GM23338 (cell line): ENCODE measurements around the gene SAMD10. TPM values are rescaled to one million over a fixed set of nuclear protein-coding genes. Genes with fewer than 3 reads are reported as not detected.

Experiments used
- ATAC-seq: fragments of 200-7000 bp; cut with Tn5 transposase; 3 replicates; pipeline ENCODE4 v1.9.1; 2020
- DNase-seq: peaks from one replicate; pipeline ENCODE4 v3.0.0-alpha.2; 2015; ENCODE audit warnings: low spot score
- H2AFZ ChIP-seq: fragments of 200-600 bp; sonication (generic); 2 replicates; pipeline ENCODE4 v1.8.0; 2016; ENCODE audit warnings: antibody characterized with exemption, mild to moderate bottlenecking, moderate library complexity
- H3F3A ChIP-seq: fragments of 200-600 bp; sonication (generic); replicated peaks from 2 replicates; pipeline ENCODE4 v1.8.0; 2017; ENCODE audit warnings: antibody characterized with exemption, mixed run types, low read depth
- H3K27ac ChIP-seq: fragments of 200-600 bp; sonication (generic); 2 replicates; pipeline ENCODE4 v1.6.1; 2016; ENCODE audit warnings: low read depth
- H3K27me3 ChIP-seq: fragments of 200-600 bp; sonication (generic); 2 replicates; pipeline ENCODE4 v1.8.0; 2016; ENCODE audit warnings: mild to moderate bottlenecking, mixed run types, moderate library complexity; ENCODE audit not compliant: insufficient read depth
- H3K36me3 ChIP-seq: fragments of 200-600 bp; sonication (generic); 2 replicates; pipeline ENCODE4 v1.8.0; 2016; ENCODE audit warnings: mild to moderate bottlenecking; ENCODE audit not compliant: insufficient read depth
- H3K4me1 ChIP-seq: fragments of 200-600 bp; sonication (generic); 2 replicates; pipeline ENCODE4 v1.8.0; 2016; ENCODE audit warnings: mild to moderate bottlenecking, moderate library complexity; ENCODE audit not compliant: insufficient read depth
- H3K4me2 ChIP-seq: fragments of 200-600 bp; sonication (generic); 2 replicates; pipeline ENCODE4 v1.7.1; 2017; ENCODE audit warnings: mixed run types
- H3K4me3 ChIP-seq: fragments of 200-600 bp; sonication (generic); 2 replicates; pipeline ENCODE4 v1.6.1; 2016; ENCODE audit warnings: mixed run types
- H3K79me2 ChIP-seq: fragments of 200-600 bp; sonication (generic); replicated peaks from 2 replicates; pipeline ENCODE4 v1.8.0; 2017; ENCODE audit warnings: mild to moderate bottlenecking; ENCODE audit not compliant: insufficient read depth
- H3K9me2 ChIP-seq: fragments of 200-600 bp; sonication (generic); 2 replicates; pipeline ENCODE4 v1.8.0; 2017; ENCODE audit not compliant: insufficient read depth
- H4K20me1 ChIP-seq: fragments of 200-600 bp; sonication (generic); replicated peaks from 2 replicates; pipeline ENCODE4 v1.8.0; 2017; ENCODE audit warnings: mild to moderate bottlenecking; ENCODE audit not compliant: insufficient read depth
- H3K27ac Mint-ChIP-seq: 2 replicates; pipeline ENCODE4 v1.8.0; 2020; ENCODE audit warnings: inconsistent platforms, mild to moderate bottlenecking, moderate library complexity, mixed read lengths
- H3K27me3 Mint-ChIP-seq: 3 replicates; pipeline ENCODE4 v1.8.0; 2022; ENCODE audit warnings: low read depth, mild to moderate bottlenecking, moderate library complexity, mixed read lengths, inconsistent platforms; ENCODE audit not compliant: insufficient read depth, poor library complexity
- H3K36me3 Mint-ChIP-seq: 3 replicates; pipeline ENCODE4 v1.8.0; 2021; ENCODE audit warnings: low read depth, mild to moderate bottlenecking, inconsistent platforms, moderate library complexity, mixed read lengths
- H3K4me1 Mint-ChIP-seq: 3 replicates; pipeline ENCODE4 v1.8.0; 2020; ENCODE audit warnings: mild to moderate bottlenecking, inconsistent platforms, mixed read lengths
- H3K4me3 Mint-ChIP-seq: 3 replicates; pipeline ENCODE4 v1.8.0; 2021; ENCODE audit warnings: moderate library complexity, mild to moderate bottlenecking, inconsistent platforms, mixed read lengths
- H3K9me3 Mint-ChIP-seq: 3 replicates; pipeline ENCODE4 v1.8.0; 2020; ENCODE audit warnings: moderate library complexity, mild to moderate bottlenecking, inconsistent platforms, mixed read lengths
- CREB1 ChIP-seq: fragments of 250-450 bp; sonication (Bioruptor Pico); IDR thresholded peaks from 2 replicates; pipeline ENCODE4 v1.5.0; 2020; ENCODE audit warnings: low read depth, mild to moderate bottlenecking, moderate library complexity
- EZH2 ChIP-seq: fragments of 200-600 bp; sonication (generic); IDR thresholded peaks from one replicate; pipeline ENCODE4 v1.8.0; 2017; ENCODE audit warnings: antibody characterized with exemption, mild to moderate bottlenecking, low read depth; ENCODE audit not compliant: unreplicated experiment
- EZH2phosphoT487 ChIP-seq: fragments of 200-600 bp; sonication (generic); IDR thresholded peaks from one replicate; pipeline ENCODE4 v1.8.1; 2018; ENCODE audit warnings: antibody characterized with exemption; ENCODE audit not compliant: unreplicated experiment
- JUNB ChIP-seq: IDR thresholded peaks from one replicate; pipeline ENCODE4 v1.6.1; 2016; ENCODE audit warnings: antibody characterized with exemption; ENCODE audit not compliant: unreplicated experiment
- NANOG ChIP-seq: IDR thresholded peaks from 2 replicates; pipeline ENCODE4 v1.6.1; 2016; ENCODE audit warnings: antibody characterized with exemption, borderline replicate concordance
- POLR2AphosphoS5 ChIP-seq: IDR thresholded peaks from 2 replicates; pipeline ENCODE4 v1.6.1; 2016; ENCODE audit warnings: antibody characterized with exemption, low read depth
- STAT1 ChIP-seq: IDR thresholded peaks from one replicate; pipeline ENCODE4 v1.6.1; 2016; ENCODE audit warnings: antibody characterized with exemption; ENCODE audit not compliant: unreplicated experiment
- ZNF114 ChIP-seq: fragments of 250-450 bp; sonication (Bioruptor Pico); IDR thresholded peaks from 2 replicates; pipeline ENCODE4 v1.5.0; 2020; ENCODE audit warnings: mild to moderate bottlenecking, moderate library complexity
- ZNF331 ChIP-seq: fragments of 250-450 bp; sonication (Bioruptor Pico); IDR thresholded peaks from 2 replicates; pipeline ENCODE4 v1.5.0; 2020; ENCODE audit warnings: low read depth, mild to moderate bottlenecking, moderate library complexity
- polyA plus RNA-seq: library from polyadenylated mRNA; unstranded; fragments of >200 nt; fragmentation: Nextera tagmentation; extraction: Ambion mirVana; gene quantifications from 2 replicates; pipeline ENCODE4 v1.2.1, GENCODE V29; 2016
- total RNA-seq: library from RNA; depleted of rRNA; stranded (reverse); fragments of >200 nt; shearing (Covaris generic); gene quantifications from 2 replicates; pipeline ENCODE4 v1.2.3, GENCODE V29; 2014
- TF ChIP-seq, protein P1 (sequence below): fragments of 250-450 bp; sonication (Bioruptor Pico); IDR thresholded peaks from 2 replicates; pipeline ENCODE4 v1.5.0; 2020; ENCODE audit warnings: mild to moderate bottlenecking, moderate library complexity
- TF ChIP-seq, protein P2 (sequence below), 2 experiments: fragments of 200-600 bp in 1 of 2; sonication (generic) in 1 of 2; conservative IDR thresholded peaks; 2 replicates each; pipeline versions ENCODE4 v1.5.1 to v1.6.1; 2016 to 2017; ENCODE audit warnings: antibody characterized with exemption in 2 of 2, low read depth in 2 of 2, mild to moderate bottlenecking in 2 of 2, moderate library complexity in 1 of 2
- TF ChIP-seq, protein P3 (sequence below): IDR thresholded peaks from one replicate; pipeline ENCODE4 v1.6.1; 2018; ENCODE audit warnings: antibody characterized with exemption; ENCODE audit not compliant: unreplicated experiment
- TF ChIP-seq, protein P4 (sequence below): IDR thresholded peaks from 2 replicates; pipeline ENCODE4 v1.6.1; 2016; ENCODE audit warnings: antibody characterized with exemption

SAMD10 gene
- total and polyA plus RNA-seq, 2 experiments from 2014 or later: 2.1 to 7.3 TPM

DNA sequence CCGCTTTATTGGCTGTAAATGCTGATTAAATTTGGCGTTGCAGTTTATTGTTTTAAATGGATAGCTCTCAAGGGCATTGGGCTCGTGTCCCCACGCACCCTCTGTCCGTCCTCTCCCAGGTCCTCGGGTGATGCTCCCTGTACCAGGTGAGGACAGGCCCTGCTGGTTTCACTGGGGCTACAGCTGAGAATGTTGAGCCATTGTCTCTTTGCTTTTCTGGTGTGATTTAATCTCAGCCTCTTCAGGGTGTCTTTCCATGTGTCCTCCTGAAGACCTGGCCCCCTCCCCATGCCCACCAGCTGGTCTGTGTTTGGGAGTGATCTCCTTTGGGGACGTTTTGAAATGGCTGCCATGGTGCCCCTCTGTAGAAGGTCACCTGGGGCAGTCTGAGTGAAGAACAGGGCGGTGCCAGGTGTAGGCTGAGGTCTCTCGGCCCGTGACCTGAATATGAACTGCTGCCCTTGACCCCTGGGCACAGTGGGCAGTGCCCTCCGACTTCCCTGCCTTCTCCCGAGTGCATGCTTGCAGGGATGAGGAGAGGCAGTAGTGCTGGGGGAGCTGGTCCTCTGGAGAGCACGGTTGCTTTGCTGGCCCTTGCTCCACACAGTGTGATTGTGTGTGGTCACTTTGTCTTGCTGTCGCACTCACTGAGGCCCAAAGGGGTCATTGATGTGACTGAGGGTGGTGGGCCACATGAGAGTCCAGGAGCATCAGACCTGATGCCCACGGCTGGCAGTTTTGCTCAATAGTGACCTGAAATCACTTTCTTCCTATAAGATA is 44.1 kb upstream of the SAMD10 start:
- Histone ChIP-seq H3K4me2 (no peak overlapping the region), H3K27ac (no peak overlapping the region), H2AFZ (no peak overlapping the region), H3K4me1 (no peaks in the 10 kb centered on the region), H3K36me3 (0 out of 2 replicates have a peak, but pooled peaks cover 5% of the 10 kb centered on the region), H3K27me3 (no peaks in the 10 kb centered on the region), H4K20me1 (no peaks in the 10 kb centered on the region), H3K4me3 (no peak overlapping the region), H3F3A (0 out of 2 replicates have a peak, but pooled peaks cover 6% of the 10 kb centered on the region), H3K79me2 (no peaks in the 10 kb centered on the region), H3K9me2 (no peaks in the 10 kb centered on the region)
- ATAC-seq (no peak), DNase-seq (no peak)
- no peaks in the 10 kb centered on the region; the same call in 2 of the 3 replicates for H3K4me1 Mint-ChIP-seq
- no peaks in the 10 kb centered on the region for H3K9me3 Mint-ChIP-seq
- H3K27me3 Mint-ChIP-seq: peaks cover 11% of the 10 kb centered on the region
- H3K27ac Mint-ChIP-seq: no peak overlapping the region
- peaks cover 77% of the 10 kb centered on the region for H3K36me3 Mint-ChIP-seq
- TF ChIP-seq, protein P1, sequence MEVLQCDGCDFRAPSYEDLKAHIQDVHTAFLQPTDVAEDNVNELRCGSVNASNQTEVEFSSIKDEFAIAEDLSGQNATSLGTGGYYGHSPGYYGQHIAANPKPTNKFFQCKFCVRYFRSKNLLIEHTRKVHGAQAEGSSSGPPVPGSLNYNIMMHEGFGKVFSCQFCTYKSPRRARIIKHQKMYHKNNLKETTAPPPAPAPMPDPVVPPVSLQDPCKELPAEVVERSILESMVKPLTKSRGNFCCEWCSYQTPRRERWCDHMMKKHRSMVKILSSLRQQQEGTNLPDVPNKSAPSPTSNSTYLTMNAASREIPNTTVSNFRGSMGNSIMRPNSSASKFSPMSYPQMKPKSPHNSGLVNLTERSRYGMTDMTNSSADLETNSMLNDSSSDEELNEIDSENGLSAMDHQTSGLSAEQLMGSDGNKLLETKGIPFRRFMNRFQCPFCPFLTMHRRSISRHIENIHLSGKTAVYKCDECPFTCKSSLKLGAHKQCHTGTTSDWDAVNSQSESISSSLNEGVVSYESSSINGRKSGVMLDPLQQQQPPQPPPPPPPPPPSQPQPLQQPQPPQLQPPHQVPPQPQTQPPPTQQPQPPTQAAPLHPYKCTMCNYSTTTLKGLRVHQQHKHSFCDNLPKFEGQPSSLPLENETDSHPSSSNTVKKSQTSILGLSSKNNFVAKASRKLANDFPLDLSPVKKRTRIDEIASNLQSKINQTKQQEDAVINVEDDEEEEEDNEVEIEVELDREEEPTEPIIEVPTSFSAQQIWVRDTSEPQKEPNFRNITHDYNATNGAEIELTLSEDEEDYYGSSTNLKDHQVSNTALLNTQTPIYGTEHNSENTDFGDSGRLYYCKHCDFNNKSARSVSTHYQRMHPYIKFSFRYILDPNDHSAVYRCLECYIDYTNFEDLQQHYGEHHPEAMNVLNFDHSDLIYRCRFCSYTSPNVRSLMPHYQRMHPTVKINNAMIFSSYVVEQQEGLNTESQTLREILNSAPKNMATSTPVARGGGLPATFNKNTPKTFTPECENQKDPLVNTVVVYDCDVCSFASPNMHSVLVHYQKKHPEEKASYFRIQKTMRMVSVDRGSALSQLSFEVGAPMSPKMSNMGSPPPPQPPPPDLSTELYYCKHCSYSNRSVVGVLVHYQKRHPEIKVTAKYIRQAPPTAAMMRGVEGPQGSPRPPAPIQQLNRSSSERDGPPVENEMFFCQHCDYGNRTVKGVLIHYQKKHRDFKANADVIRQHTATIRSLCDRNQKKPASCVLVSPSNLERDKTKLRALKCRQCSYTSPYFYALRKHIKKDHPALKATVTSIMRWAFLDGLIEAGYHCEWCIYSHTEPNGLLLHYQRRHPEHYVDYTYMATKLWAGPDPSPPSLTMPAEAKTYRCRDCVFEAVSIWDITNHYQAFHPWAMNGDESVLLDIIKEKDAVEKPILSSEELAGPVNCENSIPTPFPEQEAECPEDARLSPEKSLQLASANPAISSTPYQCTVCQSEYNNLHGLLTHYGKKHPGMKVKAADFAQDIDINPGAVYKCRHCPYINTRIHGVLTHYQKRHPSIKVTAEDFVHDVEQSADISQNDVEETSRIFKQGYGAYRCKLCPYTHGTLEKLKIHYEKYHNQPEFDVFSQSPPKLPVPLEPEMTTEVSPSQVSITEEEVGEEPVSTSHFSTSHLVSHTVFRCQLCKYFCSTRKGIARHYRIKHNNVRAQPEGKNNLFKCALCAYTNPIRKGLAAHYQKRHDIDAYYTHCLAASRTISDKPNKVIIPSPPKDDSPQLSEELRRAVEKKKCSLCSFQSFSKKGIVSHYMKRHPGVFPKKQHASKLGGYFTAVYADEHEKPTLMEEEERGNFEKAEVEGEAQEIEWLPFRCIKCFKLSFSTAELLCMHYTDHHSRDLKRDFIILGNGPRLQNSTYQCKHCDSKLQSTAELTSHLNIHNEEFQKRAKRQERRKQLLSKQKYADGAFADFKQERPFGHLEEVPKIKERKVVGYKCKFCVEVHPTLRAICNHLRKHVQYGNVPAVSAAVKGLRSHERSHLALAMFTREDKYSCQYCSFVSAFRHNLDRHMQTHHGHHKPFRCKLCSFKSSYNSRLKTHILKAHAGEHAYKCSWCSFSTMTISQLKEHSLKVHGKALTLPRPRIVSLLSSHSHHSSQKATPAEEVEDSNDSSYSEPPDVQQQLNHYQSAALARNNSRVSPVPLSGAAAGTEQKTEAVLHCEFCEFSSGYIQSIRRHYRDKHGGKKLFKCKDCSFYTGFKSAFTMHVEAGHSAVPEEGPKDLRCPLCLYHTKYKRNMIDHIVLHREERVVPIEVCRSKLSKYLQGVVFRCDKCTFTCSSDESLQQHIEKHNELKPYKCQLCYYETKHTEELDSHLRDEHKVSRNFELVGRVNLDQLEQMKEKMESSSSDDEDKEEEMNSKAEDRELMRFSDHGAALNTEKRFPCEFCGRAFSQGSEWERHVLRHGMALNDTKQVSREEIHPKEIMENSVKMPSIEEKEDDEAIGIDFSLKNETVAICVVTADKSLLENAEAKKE (CRISPR knock-in tag): no peak
- TF ChIP-seq, protein P2, sequence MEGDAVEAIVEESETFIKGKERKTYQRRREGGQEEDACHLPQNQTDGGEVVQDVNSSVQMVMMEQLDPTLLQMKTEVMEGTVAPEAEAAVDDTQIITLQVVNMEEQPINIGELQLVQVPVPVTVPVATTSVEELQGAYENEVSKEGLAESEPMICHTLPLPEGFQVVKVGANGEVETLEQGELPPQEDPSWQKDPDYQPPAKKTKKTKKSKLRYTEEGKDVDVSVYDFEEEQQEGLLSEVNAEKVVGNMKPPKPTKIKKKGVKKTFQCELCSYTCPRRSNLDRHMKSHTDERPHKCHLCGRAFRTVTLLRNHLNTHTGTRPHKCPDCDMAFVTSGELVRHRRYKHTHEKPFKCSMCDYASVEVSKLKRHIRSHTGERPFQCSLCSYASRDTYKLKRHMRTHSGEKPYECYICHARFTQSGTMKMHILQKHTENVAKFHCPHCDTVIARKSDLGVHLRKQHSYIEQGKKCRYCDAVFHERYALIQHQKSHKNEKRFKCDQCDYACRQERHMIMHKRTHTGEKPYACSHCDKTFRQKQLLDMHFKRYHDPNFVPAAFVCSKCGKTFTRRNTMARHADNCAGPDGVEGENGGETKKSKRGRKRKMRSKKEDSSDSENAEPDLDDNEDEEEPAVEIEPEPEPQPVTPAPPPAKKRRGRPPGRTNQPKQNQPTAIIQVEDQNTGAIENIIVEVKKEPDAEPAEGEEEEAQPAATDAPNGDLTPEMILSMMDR (conservative IDR thresholded peaks at IDR 0.05; ENCODE audit: low read depth in 2 of 2): no peak
- TF ChIP-seq CREB1 (CRISPR knock-in tag) (no peak), ZNF331 (no peak), POLR2AphosphoS5 (no peak), ZNF114 (CRISPR knock-in tag) (no peak), JUNB (no peak), EZH2phosphoT487 (no peak), STAT1 (no peak), EZH2 (no peak), NANOG (no peak)
- TF ChIP-seq, protein P3, sequence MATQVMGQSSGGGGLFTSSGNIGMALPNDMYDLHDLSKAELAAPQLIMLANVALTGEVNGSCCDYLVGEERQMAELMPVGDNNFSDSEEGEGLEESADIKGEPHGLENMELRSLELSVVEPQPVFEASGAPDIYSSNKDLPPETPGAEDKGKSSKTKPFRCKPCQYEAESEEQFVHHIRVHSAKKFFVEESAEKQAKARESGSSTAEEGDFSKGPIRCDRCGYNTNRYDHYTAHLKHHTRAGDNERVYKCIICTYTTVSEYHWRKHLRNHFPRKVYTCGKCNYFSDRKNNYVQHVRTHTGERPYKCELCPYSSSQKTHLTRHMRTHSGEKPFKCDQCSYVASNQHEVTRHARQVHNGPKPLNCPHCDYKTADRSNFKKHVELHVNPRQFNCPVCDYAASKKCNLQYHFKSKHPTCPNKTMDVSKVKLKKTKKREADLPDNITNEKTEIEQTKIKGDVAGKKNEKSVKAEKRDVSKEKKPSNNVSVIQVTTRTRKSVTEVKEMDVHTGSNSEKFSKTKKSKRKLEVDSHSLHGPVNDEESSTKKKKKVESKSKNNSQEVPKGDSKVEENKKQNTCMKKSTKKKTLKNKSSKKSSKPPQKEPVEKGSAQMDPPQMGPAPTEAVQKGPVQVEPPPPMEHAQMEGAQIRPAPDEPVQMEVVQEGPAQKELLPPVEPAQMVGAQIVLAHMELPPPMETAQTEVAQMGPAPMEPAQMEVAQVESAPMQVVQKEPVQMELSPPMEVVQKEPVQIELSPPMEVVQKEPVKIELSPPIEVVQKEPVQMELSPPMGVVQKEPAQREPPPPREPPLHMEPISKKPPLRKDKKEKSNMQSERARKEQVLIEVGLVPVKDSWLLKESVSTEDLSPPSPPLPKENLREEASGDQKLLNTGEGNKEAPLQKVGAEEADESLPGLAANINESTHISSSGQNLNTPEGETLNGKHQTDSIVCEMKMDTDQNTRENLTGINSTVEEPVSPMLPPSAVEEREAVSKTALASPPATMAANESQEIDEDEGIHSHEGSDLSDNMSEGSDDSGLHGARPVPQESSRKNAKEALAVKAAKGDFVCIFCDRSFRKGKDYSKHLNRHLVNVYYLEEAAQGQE: no peak
- TF ChIP-seq, protein P4, sequence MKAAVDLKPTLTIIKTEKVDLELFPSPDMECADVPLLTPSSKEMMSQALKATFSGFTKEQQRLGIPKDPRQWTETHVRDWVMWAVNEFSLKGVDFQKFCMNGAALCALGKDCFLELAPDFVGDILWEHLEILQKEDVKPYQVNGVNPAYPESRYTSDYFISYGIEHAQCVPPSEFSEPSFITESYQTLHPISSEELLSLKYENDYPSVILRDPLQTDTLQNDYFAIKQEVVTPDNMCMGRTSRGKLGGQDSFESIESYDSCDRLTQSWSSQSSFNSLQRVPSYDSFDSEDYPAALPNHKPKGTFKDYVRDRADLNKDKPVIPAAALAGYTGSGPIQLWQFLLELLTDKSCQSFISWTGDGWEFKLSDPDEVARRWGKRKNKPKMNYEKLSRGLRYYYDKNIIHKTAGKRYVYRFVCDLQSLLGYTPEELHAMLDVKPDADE: no peak
- no peak overlapping the region; the same call in 2 of the 3 replicates for H3K4me3 Mint-ChIP-seq
